HG03432 (cell line): ENCODE results near the gene NHLRC3.
A peak's percentile ranks its signal among the peaks of the same experiment; 100 is the strongest.
"Not testable (repeated sequence)": the region's sequence is repeated elsewhere in the genome, so short reads cannot be mapped to it uniquely, and the experiment has no call there.

Experiments used
- ATAC-seq: cut with Tn5 transposase; IDR thresholded peaks from one replicate; pipeline ENCODE4 v1.9.1; 2021; ENCODE audit warnings: mild to moderate bottlenecking, moderate library complexity; ENCODE audit not compliant: unreplicated experiment

Gene NHLRC3

GRCh38 chr13:39037880-39038568 lies at the start of gene NHLRC3, which contains the start of gene PROSER1:
NHLRC3 (plus strand) TSS chr13:39038456; CDS start chr13:39038640, 184 bp downstream.
PROSER1 (minus strand) TSS chr13:39038089; CDS start chr13:39037242, 847 bp downstream.
- ATAC-seq, result peak; percentile 78

DNA sequence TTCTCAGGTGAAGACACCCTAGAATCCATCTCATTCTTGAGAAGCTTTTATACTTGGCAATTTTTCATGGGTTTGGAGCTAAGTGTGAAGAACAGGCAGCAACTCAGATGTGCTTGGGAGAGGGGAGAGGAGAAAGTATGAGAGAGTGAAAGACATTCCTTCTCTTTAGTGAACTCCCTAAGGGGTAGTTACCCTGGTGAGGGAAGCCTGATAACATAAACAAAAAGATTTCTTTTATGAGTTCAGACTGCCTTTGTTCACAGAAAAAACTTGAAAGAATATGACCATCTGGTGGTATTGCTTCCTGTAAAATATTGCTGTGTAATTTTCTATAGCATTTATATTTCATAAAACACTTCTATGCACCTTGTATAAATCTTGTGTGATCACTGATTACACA lies 47.6 kb upstream of the NHLRC3 start, which contains the start of gene STOML3:
STOML3 (minus strand) TSS at position 139 of the 400 bp plus-strand sequence; CDS start at position 29, 110 bp downstream.
- ATAC-seq, result no peak

DNA sequence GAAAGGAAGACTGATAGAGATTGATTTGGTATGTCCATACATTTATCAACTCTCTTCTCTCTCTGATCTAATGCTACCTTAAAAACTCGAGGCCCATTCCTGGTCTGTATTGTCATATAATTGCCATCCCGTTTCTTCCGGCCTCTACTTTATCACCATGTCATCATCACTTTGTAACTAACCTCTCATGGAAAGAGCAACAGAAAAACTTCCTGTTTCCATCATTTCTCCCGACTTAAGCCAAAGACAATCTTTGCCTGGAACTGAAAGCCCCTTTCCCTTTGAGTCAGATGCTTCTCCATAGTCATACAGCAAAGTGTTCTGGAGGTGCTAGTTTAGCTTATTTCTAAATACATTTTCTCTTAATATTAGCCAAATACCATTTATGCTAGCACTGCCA lies 44.9 kb upstream of the NHLRC3 start:
- no peak for ATAC-seq

DNA sequence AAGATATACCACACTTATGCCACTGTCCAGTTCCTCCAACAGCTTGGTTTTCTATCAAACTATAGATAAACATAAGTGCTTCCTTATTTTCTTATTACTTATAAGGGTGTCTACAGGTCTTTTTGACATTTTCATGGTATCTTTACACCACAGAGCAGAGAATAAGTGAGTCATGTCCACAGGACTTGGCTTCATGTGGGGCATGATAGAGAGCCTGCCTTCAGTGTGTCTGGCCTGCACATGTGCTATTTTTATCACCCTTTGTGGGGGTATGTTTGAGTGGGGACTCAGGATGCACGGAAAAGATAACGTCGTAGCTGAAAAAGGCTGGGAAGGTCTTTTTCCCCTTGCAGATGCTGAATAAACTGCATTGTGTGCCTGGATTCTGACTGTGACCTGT lies 39.5 kb upstream of the NHLRC3 start:
- ATAC-seq, result no peak

DNA sequence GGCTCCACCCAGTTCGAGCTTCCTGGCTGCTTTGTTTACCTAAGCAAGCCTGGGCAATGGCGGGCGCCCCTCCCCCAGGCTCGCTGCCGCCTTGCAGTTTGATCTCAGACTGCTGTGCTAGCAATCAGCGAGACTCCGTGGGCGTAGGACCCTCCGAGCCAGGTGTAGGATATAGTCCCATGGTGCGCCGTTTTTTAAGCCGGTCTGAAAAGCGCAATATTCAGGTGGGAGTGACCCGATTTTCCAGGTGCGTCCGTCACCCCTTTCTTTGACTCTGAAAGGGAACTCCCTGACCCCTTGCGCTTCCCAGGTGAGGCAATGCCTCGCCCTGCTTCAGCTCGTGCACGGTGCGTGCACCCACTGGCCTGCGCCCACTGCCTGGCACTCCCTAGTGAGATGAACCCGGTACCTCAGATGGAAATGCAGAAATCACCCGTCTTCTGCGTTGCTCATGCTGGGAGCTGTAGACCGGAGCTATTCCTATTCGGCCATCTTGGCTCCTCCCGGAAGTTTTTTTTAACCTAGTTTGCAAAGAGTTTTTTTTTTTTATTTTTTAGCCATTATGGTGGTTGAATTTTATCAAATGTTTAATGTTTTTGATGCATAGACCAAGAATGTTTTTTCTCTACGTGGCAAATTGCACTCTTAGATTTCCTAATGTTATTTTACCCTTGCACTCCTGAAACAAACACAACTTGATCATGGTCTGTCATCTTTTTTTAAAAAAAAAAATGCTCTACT lies 31.7 kb upstream of the NHLRC3 start:
- not testable (repeated sequence) for ATAC-seq

DNA sequence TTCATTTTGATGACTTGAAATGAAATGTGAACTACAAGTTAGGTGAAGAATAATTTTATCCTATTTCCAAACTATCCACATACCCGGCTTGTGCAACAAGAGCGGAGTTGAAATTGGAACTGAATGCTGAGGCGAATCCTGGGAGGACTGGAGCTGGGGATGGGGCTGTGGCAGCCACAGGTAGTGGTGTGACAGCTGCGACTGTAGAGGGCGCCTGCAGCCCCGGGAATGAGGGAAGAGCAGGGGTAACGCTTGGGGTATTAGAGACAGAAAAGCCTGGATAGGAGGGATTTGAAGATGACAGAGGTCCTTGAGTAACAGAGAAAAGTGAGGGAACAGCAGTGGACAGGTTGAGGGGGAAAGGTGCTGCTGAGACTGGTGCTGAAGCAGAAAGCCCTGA lies 25.6 kb upstream of the NHLRC3 start:
- ATAC-seq, result no peak

DNA sequence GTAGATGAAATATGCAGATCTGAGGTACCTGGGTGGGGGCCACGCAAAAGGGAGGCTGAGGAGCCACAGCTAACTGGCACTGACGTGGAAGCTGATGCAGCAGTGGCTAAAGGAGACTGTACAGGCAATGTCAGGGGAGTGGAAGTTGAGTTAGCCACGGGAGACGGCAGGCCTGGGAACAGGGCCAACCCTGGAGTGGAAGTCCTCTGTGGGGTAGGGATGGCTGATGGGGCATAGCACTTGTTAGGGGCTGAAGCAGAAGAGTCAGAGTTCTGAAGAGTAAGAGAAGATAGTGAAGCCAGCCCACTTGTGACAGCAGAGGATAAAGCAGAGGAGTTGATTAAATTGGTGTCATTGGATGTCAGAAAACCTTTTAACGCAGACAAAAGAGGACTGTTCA lies 24.8 kb upstream of the NHLRC3 start:
- ATAC-seq, result no peak

DNA sequence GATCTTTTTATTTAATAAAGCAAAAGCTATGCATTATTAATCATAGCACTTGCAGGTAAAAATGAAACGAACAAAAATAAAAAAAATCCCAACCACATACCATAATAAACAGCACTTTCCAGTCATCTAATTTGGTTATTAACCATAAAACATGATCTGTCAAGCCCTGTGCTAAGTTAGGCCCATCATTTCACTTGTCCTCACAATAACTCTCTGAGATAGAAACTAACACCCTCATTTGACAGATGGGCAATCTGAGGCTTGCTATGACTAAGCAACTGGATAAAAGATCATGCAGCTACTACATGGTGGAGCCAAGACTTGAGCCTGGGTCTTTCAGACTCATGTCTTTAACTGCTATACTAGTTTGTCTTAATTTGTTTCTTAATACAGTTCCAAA lies 22.2 kb upstream of the NHLRC3 start:
- peak; percentile 95 for ATAC-seq

- peak; percentile 80 for ATAC-seq
These were observed 21.5 kb upstream of the NHLRC3 start for GRCh38 chr13:39016787-39017186.

DNA sequence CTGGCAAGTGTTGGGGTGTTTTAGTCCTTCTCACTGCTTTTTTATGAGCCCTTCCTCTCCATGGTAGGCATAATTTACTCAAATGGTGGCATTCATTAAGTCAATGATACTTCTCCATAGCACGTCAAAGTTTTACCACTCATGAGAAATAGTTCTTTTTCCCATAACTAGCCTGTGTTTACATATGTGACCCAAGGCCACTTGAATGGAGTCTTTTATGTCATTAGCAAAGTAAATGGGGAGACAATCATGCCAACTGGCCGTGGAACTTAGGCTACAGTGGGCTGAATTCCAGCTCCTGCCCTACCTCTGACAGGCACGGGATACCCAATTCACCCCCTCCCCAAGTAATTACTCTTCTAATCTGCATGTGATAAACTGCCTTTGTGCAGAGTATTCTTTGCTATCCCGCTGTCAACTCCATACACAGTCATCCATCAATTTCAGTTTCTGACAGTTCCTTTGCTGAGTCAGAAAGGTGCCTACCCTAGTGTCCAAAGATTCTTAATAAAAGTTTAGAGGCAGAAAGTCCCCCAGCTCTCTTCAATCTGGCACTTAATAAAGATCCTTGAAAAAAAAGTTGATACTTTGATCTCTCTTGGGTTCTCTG lies 17.3 kb upstream of the NHLRC3 start:
- ATAC-seq, result no peak

GRCh38 chr13:39023316-39023715 lies 14.9 kb upstream of the NHLRC3 start:
- no peak for ATAC-seq

GRCh38 chr13:39023761-39024160 lies 14.5 kb upstream of the NHLRC3 start:
- no peak for ATAC-seq

GRCh38 chr13:39025433-39025839 lies 12.8 kb upstream of the NHLRC3 start:
- no peak for ATAC-seq

- ATAC-seq, result no peak
These were observed 6.1 kb upstream of the NHLRC3 start for GRCh38 chr13:39032150-39032549.

GRCh38 chr13:39034085-39034484 lies 4.2 kb upstream of the NHLRC3 start:
- ATAC-seq, result no peak

GRCh38 chr13:39035204-39035603 lies 3.1 kb upstream of the NHLRC3 start:
- no peak for ATAC-seq

DNA sequence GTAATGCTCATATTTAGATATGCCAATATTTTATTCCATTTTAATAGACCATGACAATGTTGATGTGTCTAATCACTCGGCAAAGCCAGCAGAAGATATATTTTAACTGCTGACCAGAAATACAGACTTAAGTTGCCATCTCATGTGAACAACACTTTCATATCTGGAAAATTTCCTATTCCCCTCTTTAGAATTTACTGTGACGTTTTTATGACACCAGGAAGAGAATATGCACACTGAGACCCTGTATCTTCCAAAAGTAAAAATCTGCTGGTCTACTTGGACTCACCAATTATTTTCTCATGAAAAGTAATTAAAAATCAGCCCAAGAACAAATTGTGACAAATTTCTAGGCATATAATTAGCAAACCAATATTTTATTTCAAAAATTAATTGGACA lies 2.5 kb upstream of the NHLRC3 start:
- ATAC-seq, result no peak

DNA sequence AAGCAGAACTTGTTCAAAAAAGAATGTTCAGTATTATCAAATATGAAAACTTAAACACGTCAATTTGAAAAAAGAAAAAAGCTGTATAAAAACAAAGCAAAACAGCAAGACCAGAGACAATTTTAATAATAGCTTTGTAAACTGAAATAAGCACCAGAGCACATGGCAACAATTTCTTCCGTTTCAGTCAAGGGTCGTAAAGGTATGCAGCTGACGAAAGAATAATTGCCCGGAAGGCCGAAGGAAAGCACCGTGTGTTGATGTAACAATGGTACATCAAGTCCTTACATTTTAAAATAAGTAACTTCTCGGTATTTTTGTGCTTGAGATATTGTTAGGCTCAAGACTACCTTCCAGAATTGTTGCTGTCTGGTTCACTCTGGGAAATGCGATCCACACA lies 2.0 kb upstream of the NHLRC3 start:
- no peak for ATAC-seq

DNA sequence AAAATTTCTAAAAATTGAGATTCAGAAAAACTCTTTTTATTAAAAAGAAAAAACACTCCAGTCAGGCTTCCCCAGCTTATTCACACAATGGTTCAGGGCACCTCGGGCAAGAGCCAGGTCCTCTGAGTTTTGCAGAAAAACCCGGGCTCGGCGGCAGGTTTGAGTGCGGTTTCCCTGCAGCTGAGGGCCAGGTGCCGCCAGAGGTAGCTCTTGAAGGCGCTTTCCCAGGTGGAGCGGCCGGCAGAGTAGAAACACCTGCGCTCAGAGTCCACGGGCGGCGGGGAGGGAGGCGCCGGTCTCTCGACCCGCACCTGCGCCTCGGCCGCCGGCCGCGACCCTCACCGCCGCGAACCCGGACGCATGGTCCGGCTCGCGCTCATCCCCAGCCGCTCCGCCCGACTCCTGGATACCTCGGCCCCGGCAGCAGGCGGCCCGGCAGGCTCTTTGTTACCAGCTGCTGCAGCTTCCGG lies 811 bp upstream of the NHLRC3 start:
- ATAC-seq, result no peak

DNA sequence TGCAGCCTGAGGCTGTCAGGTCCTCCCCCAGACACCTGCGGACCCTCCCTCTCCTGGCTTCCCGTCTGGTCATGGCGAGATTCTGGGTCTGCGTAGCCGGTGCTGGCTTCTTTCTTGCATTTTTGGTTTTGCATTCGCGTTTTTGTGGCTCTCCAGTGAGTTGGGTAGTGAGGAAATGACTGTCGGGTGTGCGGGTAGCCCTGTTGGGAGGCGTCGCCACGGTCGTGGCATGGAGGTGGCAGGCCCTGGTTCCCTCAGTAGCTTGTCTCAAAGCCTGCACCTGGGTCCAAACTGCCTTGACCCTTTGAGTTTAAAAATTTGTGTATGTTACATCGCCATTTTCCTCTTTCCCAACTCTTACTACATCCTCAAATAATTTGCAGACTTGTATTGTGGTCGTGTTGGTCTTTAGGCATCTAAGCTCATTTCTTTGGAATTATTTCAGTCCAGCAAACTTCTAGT lies 344 bp downstream of the NHLRC3 start:
- ATAC-seq, result peak; percentile 41

DNA sequence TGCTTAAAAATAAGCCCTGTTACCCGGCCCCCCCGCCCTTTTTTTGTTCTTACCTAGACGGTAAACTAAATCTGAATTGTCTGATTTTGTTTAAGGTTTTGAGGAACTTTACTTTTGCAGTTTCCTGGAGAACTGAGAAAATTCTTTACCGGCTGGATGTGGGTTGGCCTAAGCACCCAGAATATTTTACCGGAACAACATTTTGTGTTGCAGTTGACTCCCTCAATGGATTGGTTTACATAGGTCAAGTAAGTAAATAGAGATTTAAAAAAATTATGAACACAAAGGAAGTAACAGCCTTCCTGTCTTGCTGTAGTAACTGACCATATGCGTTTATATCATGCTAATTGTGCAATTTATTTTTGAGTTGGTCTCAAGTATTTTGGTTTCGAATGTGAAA lies 785 bp downstream of the NHLRC3 start:
- no peak for ATAC-seq

DNA sequence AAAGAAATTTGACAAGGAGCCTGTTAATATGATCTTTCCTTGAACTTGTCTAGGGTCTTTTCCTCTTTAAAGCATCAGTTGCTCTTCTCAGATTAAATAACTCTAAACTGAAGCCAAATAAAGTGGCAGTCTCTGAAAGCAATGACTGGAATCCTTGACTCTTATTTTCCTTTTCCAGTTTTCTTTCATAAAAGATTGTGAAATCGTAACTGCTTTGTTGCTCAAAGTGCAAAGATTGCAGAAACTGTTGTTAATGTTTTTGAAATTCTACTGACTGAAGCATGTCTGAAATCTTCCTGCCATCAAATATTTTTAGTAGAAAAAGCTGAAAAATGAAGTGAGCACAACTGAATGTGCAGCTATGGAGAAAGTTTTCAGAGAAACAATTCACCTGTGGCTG lies 1.9 kb downstream of the NHLRC3 start:
- no peak for ATAC-seq
